Panc1 (cell line): ENCODE measurements around the gene CACNA2D4. TPM values are rescaled to one million over a fixed set of nuclear protein-coding genes. Genes with fewer than 3 reads are reported as not detected.

Experiments
- ATAC-seq: fragments of 200-7000 bp; cut with Tn5 transposase; 2 replicates; pipeline ENCODE4 v1.9.1; 2020; ENCODE audit warnings: mild to moderate bottlenecking, moderate library complexity
- BruUV-seq: library from RNA; stranded (reverse); fragments of 400-500 nt; replicated peaks from 2 replicates; lab custom pipeline; 2021; lab: Mats Ljungman, UMichigan
- CTCF ChIA-PET: fragments of 300-600 bp; sonication (Branson Sonifier 250); formaldehyde crosslinking; loops from one replicate; lab custom pipeline; 2022; ENCODE audit warnings: antibody characterized with exemption; lab: Charles Lee
- POLR2A ChIA-PET: fragments of 300-600 bp; sonication (Branson Sonifier 250); formaldehyde crosslinking; loops from one replicate; lab custom pipeline; 2022; ENCODE audit warnings: antibody characterized with exemption; lab: Charles Lee
- DNase-seq: peaks from one replicate; pipeline ENCODE4 v3.0.0-alpha.2; 2010; ENCODE audit warnings: low read depth, low spot score
- H3K27ac ChIP-seq: 2 replicates; pipeline ENCODE4 v1.5.1; 2011; ENCODE audit warnings: mild to moderate bottlenecking, low read length, inconsistent platforms
- H3K27me3 ChIP-seq: fragments of 200-500 bp; sonication (Bioruptor generic); 2 replicates; pipeline ENCODE4 v1.6.0; 2014; ENCODE audit warnings: low read length, inconsistent platforms; ENCODE audit not compliant: control insufficient read depth, insufficient read depth
- H3K36me3 ChIP-seq: fragments of 200-500 bp; sonication (Bioruptor generic); 2 replicates; pipeline ENCODE4 v1.5.1; 2014; ENCODE audit warnings: inconsistent platforms, mild to moderate bottlenecking, low read length, moderate library complexity; ENCODE audit not compliant: control insufficient read depth, insufficient read depth
- H3K4me1 ChIP-seq: 2 replicates; pipeline ENCODE4 v1.5.1; 2011; ENCODE audit warnings: inconsistent platforms, mild to moderate bottlenecking, low read length, moderate library complexity; ENCODE audit not compliant: control insufficient read depth, insufficient read depth
- H3K4me3 ChIP-seq, 2 experiments: 2 replicates each; pipeline ENCODE4 v1.5.1; 2011 to 2012; ENCODE audit warnings: low read depth in 2 of 2, low read length in 2 of 2, mild to moderate bottlenecking in 2 of 2, inconsistent platforms in 1 of 2, moderate library complexity in 1 of 2
- H3K9me3 ChIP-seq: fragments of 200-500 bp; sonication (Bioruptor generic); 2 replicates; pipeline ENCODE4 v1.5.1; 2014; ENCODE audit warnings: low read depth, mild to moderate bottlenecking, inconsistent platforms, low read length, moderate library complexity; ENCODE audit not compliant: control insufficient read depth, insufficient read depth
- POLR2AphosphoS5 ChIP-seq: IDR thresholded peaks from 2 replicates; pipeline ENCODE4 v1.6.1; 2012; ENCODE audit warnings: mild to moderate bottlenecking, low read depth, low read length, moderate library complexity
- SIN3A ChIP-seq: IDR thresholded peaks from 2 replicates; pipeline ENCODE4 v1.6.1; 2012; ENCODE audit warnings: low read depth, mild to moderate bottlenecking, low read length, moderate library complexity, borderline replicate concordance; ENCODE audit not compliant: insufficient read depth
- TCF7L2 ChIP-seq: IDR thresholded peaks from 2 replicates; pipeline ENCODE4 v1.6.1; 2011; ENCODE audit warnings: mild to moderate bottlenecking, low read depth, low read length, inconsistent platforms
- in situ Hi-C: cut with HindIII; loops from 2 replicates; pipeline ENCODE4 v1.10.0; 2016; ENCODE audit warnings: low sequenced_read_pairs, low pct_unique_long_range_greater_than_20kb
- intact Hi-C: fragments of 100-400 bp; cut with micrococcal nuclease; formaldehyde crosslinking; loops from one replicate; pipeline ENCODE4 v1.10.0; 2022; ENCODE audit not compliant: unreplicated experiment
- total RNA-seq: library from RNA; stranded (reverse); gene quantifications from one replicate; pipeline ENCODE4 v1.2.1, GENCODE V29; 2021; ENCODE audit not compliant: unreplicated experiment
- TF ChIP-seq, protein P1 (sequence below): fragments of 450-650 bp; IDR thresholded peaks from 2 replicates; pipeline ENCODE4 v1.5.1; 2017; ENCODE audit warnings: mild to moderate bottlenecking
- TF ChIP-seq, protein P2 (sequence below), 2 experiments: IDR thresholded peaks; 2 replicates each; pipeline ENCODE4 v1.6.1; 2011 to 2012; ENCODE audit warnings: low read depth in 2 of 2, control low read depth in 1 of 2, low read length in 1 of 2, mild to moderate bottlenecking in 1 of 2, moderate library complexity in 1 of 2; ENCODE audit not compliant: insufficient read depth in 1 of 2

Gene CACNA2D4
- total RNA-seq, 1 experiment from 2014 or later = 0.15 TPM

DNA sequence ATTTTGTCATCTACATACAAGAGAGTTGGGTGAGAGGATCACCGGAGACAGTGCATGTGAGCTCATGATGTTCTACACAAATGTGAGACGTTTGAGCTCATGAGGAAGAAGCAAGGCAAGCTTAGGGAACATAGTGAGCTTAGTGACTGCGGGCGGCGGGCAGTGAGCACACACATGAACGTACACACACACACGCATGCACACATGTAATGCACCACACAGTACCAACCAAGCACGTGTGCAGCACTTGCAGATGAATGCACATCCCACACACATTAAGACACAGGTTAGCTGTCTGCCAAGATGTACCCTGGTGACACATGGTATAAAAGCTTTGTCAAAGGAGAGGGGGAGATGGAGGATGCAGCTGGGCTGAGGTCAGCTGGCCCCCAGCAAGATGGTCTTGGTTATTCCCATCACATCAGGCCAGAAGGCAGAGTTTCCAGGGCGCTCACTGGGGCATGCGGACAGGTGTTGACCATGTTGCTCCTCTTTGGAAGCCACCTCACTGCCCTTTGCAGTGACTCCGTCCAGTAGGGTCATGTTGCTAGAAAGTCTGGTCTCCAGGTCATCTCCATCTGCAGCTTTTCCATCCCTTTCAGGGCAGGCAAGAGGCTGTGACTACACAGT lies 8.7 kb upstream of the CACNA2D4 start:
- Histone ChIP-seq H3K4me1 (no peaks in the 10 kb centered on the region), H3K36me3 (no peaks in the 10 kb centered on the region), H3K4me3 (no peak overlapping the region), H3K9me3 (no peaks in the 10 kb centered on the region), H3K27ac (no peak overlapping the region), H3K27me3 (no peaks in the 10 kb centered on the region)
- CTCF ChIA-PET = no interaction called here
- POLR2A ChIA-PET = no interaction called here
- TF ChIP-seq, protein P1, sequence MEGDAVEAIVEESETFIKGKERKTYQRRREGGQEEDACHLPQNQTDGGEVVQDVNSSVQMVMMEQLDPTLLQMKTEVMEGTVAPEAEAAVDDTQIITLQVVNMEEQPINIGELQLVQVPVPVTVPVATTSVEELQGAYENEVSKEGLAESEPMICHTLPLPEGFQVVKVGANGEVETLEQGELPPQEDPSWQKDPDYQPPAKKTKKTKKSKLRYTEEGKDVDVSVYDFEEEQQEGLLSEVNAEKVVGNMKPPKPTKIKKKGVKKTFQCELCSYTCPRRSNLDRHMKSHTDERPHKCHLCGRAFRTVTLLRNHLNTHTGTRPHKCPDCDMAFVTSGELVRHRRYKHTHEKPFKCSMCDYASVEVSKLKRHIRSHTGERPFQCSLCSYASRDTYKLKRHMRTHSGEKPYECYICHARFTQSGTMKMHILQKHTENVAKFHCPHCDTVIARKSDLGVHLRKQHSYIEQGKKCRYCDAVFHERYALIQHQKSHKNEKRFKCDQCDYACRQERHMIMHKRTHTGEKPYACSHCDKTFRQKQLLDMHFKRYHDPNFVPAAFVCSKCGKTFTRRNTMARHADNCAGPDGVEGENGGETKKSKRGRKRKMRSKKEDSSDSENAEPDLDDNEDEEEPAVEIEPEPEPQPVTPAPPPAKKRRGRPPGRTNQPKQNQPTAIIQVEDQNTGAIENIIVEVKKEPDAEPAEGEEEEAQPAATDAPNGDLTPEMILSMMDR = no peak
- TF ChIP-seq SIN3A (no peak), POLR2AphosphoS5 (no peak), TCF7L2 (no peak)
- TF ChIP-seq, protein P2, sequence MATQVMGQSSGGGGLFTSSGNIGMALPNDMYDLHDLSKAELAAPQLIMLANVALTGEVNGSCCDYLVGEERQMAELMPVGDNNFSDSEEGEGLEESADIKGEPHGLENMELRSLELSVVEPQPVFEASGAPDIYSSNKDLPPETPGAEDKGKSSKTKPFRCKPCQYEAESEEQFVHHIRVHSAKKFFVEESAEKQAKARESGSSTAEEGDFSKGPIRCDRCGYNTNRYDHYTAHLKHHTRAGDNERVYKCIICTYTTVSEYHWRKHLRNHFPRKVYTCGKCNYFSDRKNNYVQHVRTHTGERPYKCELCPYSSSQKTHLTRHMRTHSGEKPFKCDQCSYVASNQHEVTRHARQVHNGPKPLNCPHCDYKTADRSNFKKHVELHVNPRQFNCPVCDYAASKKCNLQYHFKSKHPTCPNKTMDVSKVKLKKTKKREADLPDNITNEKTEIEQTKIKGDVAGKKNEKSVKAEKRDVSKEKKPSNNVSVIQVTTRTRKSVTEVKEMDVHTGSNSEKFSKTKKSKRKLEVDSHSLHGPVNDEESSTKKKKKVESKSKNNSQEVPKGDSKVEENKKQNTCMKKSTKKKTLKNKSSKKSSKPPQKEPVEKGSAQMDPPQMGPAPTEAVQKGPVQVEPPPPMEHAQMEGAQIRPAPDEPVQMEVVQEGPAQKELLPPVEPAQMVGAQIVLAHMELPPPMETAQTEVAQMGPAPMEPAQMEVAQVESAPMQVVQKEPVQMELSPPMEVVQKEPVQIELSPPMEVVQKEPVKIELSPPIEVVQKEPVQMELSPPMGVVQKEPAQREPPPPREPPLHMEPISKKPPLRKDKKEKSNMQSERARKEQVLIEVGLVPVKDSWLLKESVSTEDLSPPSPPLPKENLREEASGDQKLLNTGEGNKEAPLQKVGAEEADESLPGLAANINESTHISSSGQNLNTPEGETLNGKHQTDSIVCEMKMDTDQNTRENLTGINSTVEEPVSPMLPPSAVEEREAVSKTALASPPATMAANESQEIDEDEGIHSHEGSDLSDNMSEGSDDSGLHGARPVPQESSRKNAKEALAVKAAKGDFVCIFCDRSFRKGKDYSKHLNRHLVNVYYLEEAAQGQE (IDR thresholded peaks at IDR 0.05; ENCODE audit: insufficient read depth in 1 of 2, low read depth in 2 of 2, low read length in 1 of 2) = no peak
- intact Hi-C loops (no loop called here), in situ Hi-C loops (no loop called here)
- ATAC-seq = no peak
- DNase-seq = no peak
- BruUV-seq = no TSS peak

DNA sequence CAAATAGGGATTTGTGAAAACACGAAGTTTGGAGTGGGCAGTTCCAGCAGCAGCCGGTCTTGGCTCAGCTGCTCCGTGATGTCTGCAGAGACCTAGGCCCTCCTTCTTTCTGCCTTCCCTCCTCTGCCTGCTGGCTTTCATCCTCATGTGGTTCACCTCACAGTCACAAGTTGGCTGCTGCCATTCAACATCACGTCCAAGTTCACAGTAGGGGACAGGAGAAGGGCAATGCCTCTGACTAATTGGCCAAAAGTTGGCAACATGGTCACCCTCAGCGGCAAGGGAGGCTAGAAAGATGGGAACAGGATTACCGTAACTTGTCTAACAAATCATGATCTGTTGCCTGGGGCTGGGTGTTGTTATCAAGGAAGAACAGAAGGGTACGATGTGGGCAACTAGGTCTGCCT lies 7.8 kb upstream of the CACNA2D4 start:
- ATAC-seq (no peak), DNase-seq (no peak)
- H3K27ac ChIP-seq = no peak overlapping the region
- no peaks in the 10 kb centered on the region for H3K36me3 ChIP-seq
- no TSS peak for BruUV-seq
- H3K4me1 ChIP-seq = no peaks in the 10 kb centered on the region
- TF ChIP-seq, protein P2 (IDR thresholded peaks at IDR 0.05; ENCODE audit: insufficient read depth in 1 of 2, low read depth in 2 of 2, low read length in 1 of 2) = no peak
- no peak for TF ChIP-seq SIN3A
- TF ChIP-seq POLR2AphosphoS5 = no peak
- TF ChIP-seq, protein P1 = no peak
- no peak for TF ChIP-seq TCF7L2
- no peaks in the 10 kb centered on the region for H3K27me3 ChIP-seq
- H3K9me3 ChIP-seq = no peaks in the 10 kb centered on the region
- in situ Hi-C loops (no loop called here), intact Hi-C loops (no loop called here)
- no peak overlapping the region for H3K4me3 ChIP-seq
- ChIA-PET CTCF (no interaction called here), POLR2A (no interaction called here)
